Neural crest cell (in vitro differentiated cells): ENCODE data around the gene ANGPT4. TPM values are rescaled to one million over a fixed set of nuclear protein-coding genes. Genes with fewer than 3 reads are reported as not detected.
A peak's percentile ranks its signal among the peaks of the same experiment; 100 is the strongest.

ENCODE experiments used
- DNase-seq: peaks from one replicate; pipeline ENCODE4 v3.0.0; 2021; ENCODE audit warnings: low read depth, mixed read lengths, low spot score
- H3K27ac Mint-ChIP-seq: one replicate; pipeline ENCODE4 v1.8.0; 2021; ENCODE audit warnings: mild to moderate bottlenecking, mixed read lengths; ENCODE audit not compliant: unreplicated experiment
- H3K27me3 Mint-ChIP-seq: 2 replicates; pipeline ENCODE4 v1.8.0; 2021; ENCODE audit warnings: low read depth, mild to moderate bottlenecking, mixed read lengths
- H3K36me3 Mint-ChIP-seq: 2 replicates; pipeline ENCODE4 v1.8.0; 2021; ENCODE audit warnings: low read depth, mild to moderate bottlenecking, mixed read lengths
- H3K4me1 Mint-ChIP-seq: 2 replicates; pipeline ENCODE4 v1.8.0; 2021; ENCODE audit warnings: mixed read lengths
- H3K4me3 Mint-ChIP-seq: one replicate; pipeline ENCODE4 v1.8.0; 2021; ENCODE audit warnings: mild to moderate bottlenecking, mixed read lengths
- H3K9me3 Mint-ChIP-seq: 2 replicates; pipeline ENCODE4 v1.8.0; 2021; ENCODE audit warnings: mixed read lengths
- CTCF ChIP-seq: fragments of 200-600 bp; sonication (generic); conservative IDR thresholded peaks from 2 replicates; pipeline ENCODE4 v1.5.0; 2021; ENCODE audit warnings: antibody characterized with exemption, mild to moderate bottlenecking
- total RNA-seq: library from RNA; stranded (reverse); gene quantifications from 2 replicates; pipeline ENCODE4 v1.2.1, GENCODE V29; 2021

ANGPT4 gene
- total RNA-seq, 1 donor from 2014 or later = 0.07 TPM

GRCh38 chr20:881051-881782 lies 34.9 kb downstream of the ANGPT4 start:
- Mint-ChIP-seq H3K9me3 (no peaks in the 10 kb centered on the region), H3K4me1 (peaks cover 6% of the 10 kb centered on the region), H3K36me3 (no peaks in the 10 kb centered on the region), H3K27ac (no peak overlapping the region), H3K4me3 (no peak overlapping the region), H3K27me3 (peaks cover 69% of the 10 kb centered on the region)
- no peak for DNase-seq
- TF ChIP-seq CTCF = no peak

- Mint-ChIP-seq H3K27ac (no peak overlapping the region), H3K36me3 (no peaks in the 10 kb centered on the region), H3K4me3 (no peak overlapping the region), H3K4me1 (no peaks in the 10 kb centered on the region), H3K27me3 (peaks cover 53% of the 10 kb centered on the region), H3K9me3 (no peaks in the 10 kb centered on the region)
- DNase-seq = no peak
- no peak for TF ChIP-seq CTCF
Observed at GRCh38 chr20:879626-880025, 36.5 kb downstream of the ANGPT4 start.

GRCh38 chr20:878511-879307 lies 37.4 kb downstream of the ANGPT4 start:
- no peak overlapping the region for H3K4me3 Mint-ChIP-seq
- H3K27ac Mint-ChIP-seq = no peak overlapping the region
- H3K27me3 Mint-ChIP-seq = peaks cover 45% of the 10 kb centered on the region
- peak; percentile 64 for DNase-seq
- peaks cover under 1% of the 10 kb centered on the region for H3K4me1 Mint-ChIP-seq
- no peaks in the 10 kb centered on the region for H3K9me3 Mint-ChIP-seq
- H3K36me3 Mint-ChIP-seq = no peaks in the 10 kb centered on the region
- no peak for TF ChIP-seq CTCF

- no peak for TF ChIP-seq CTCF
- no peak for DNase-seq
- H3K36me3 Mint-ChIP-seq = no peaks in the 10 kb centered on the region
- H3K4me1 Mint-ChIP-seq = peaks cover 7% of the 10 kb centered on the region
- H3K9me3 Mint-ChIP-seq = no peaks in the 10 kb centered on the region
- H3K4me3 Mint-ChIP-seq = no peak overlapping the region
- no peak overlapping the region for H3K27ac Mint-ChIP-seq
- peaks cover 42% of the 10 kb centered on the region for H3K27me3 Mint-ChIP-seq
Observed at GRCh38 chr20:877814-878213, 38.3 kb downstream of the ANGPT4 start.

GRCh38 chr20:875115-875514 lies 41.0 kb downstream of the ANGPT4 start:
- Mint-ChIP-seq H3K9me3 (no peaks in the 10 kb centered on the region), H3K27ac (peak overlapping the region; percentile 50)
- no peak for DNase-seq

More at GRCh38 chr20:875115-875514, 41.0 kb downstream of the ANGPT4 start:
- Mint-ChIP-seq H3K27me3 (peaks cover 36% of the 10 kb centered on the region), H3K4me3 (no peak overlapping the region), H3K36me3 (no peaks in the 10 kb centered on the region), H3K4me1 (peaks cover 7% of the 10 kb centered on the region)
- no peak for TF ChIP-seq CTCF
